Uterus (tissue), 4 donors: ENCODE results near the gene PIP4K2B. TPM values are rescaled to one million over a fixed set of nuclear protein-coding genes. Genes with fewer than 3 reads are reported as not detected.

Experiments used
- DNase-seq, 2 donors: peaks; one replicate each; pipeline ENCODE4 v3.0.0-alpha.2; 2019 to 2020
- H3K27ac ChIP-seq, 2 donors: fragments of 200-600 bp; sonication (generic); 1 replicate in 1 of 2; 2 replicates in 1 of 2; pipeline ENCODE4 v1.5.1; 2016 to 2018
- H3K27me3 ChIP-seq, 2 donors: fragments of 200-600 bp; sonication (generic); one replicate each; pipeline ENCODE4 v1.5.1; 2018 to 2019; ENCODE audit warnings: control low read depth in 1 of 2
- H3K36me3 ChIP-seq, 2 donors: fragments of 200-600 bp; sonication (generic); one replicate each; pipeline ENCODE4 v1.5.1; 2019; ENCODE audit warnings: control low read depth in 1 of 2
- H3K4me1 ChIP-seq, 2 donors: fragments of 200-600 bp; sonication (generic); one replicate each; pipeline ENCODE4 v1.5.1; 2018 to 2019; ENCODE audit warnings: control low read depth in 1 of 2
- H3K4me3 ChIP-seq, 2 donors: fragments of 200-600 bp; sonication (generic); 1 replicate in 1 of 2; 2 replicates in 1 of 2; pipeline ENCODE4 v1.5.1; 2018 to 2019; ENCODE audit warnings: mild to moderate bottlenecking in 1 of 2
- H3K9me3 ChIP-seq, 2 donors: fragments of 200-600 bp; sonication (generic); one replicate each; pipeline ENCODE4 v1.5.1; 2019; ENCODE audit warnings: control low read depth in 1 of 2
- POLR2A ChIP-seq, 2 donors: fragments of 450-650 bp; IDR thresholded peaks; one replicate each; pipeline ENCODE4 v1.6.1; 2016; ENCODE audit warnings: antibody characterized with exemption in 2 of 2, mild to moderate bottlenecking in 1 of 2, moderate library complexity in 1 of 2
- intact Hi-C: fragments of 100-400 bp; cut with DNase I; formaldehyde crosslinking; loops from one replicate; pipeline ENCODE4 v1.15.1; 2023; ENCODE audit warnings: low total_unique reads
- total RNA-seq, 4 donors: library from RNA; depleted of rRNA in 3 of 4; stranded (reverse); fragments of >200 nt in 3 of 4; gene quantifications; one replicate each; pipeline versions ENCODE4 v1.1.0 to v1.2.4, GENCODE V29; 2014 to 2023
- TF ChIP-seq, protein P1 (sequence below), 4 experiments: fragments of 200-600 bp in 2 of 4; fragments of 450-650 bp in 2 of 4; sonication (generic) in 2 of 4; IDR thresholded peaks; one replicate each; pipeline ENCODE4 v1.5.1; 2016 to 2019; ENCODE audit warnings: antibody characterized with exemption in 4 of 4, mild to moderate bottlenecking in 2 of 4, moderate library complexity in 1 of 4
- donor health status: DM: yes; HTN: yes; CAD: no.

Gene PIP4K2B
- total RNA-seq, 4 donors from 2014 or later: 23.2 to 89.5 (median 42.3) TPM

DNA sequence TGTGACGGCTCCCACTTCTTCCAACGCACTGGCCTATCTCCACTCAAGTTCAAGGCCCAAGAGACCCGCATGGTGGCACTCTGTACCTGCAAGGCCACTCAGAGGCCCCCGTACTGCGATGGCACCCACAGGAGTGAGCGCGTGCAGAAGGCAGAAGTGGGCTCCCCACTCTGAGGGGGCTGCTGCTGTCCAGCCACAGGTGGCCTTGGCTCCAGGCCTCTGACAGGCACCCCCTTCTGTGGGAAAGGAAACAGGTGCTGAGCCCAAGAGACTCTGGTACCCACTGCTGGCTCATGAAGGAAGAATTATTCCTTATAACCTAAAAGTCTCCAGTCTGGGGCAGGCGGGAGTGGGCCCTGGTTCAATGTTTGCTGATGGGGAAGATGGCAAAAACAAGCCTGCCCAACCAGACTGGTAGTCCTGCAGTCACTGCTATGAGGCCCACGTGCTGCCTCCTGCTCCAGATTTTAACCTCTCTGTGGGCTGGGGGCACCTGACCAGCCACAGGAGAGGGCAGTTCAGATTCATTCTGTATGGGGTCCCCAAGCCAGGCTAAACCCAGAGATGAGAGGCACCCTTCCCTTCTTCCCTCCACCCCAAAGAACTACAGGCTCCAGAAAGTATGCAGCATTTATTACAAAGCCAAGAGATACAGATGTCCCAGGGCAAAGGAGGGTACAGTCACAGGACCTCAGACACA is 65.9 kb downstream of the PIP4K2B start:
- intact Hi-C loops: no loop called here
- Histone ChIP-seq H3K27ac (no peak overlapping the region), H3K4me1 (no peaks in the 10 kb centered on the region), H3K9me3 (no peaks in the 10 kb centered on the region), H3K36me3 (no peaks in the 10 kb centered on the region), H3K27me3 (no peaks in the 10 kb centered on the region), H3K4me3 (no peak overlapping the region)
- DNase-seq: no peak
- no peak for TF ChIP-seq POLR2A (IDR thresholded peaks at IDR 0.05)
- TF ChIP-seq, protein P1, sequence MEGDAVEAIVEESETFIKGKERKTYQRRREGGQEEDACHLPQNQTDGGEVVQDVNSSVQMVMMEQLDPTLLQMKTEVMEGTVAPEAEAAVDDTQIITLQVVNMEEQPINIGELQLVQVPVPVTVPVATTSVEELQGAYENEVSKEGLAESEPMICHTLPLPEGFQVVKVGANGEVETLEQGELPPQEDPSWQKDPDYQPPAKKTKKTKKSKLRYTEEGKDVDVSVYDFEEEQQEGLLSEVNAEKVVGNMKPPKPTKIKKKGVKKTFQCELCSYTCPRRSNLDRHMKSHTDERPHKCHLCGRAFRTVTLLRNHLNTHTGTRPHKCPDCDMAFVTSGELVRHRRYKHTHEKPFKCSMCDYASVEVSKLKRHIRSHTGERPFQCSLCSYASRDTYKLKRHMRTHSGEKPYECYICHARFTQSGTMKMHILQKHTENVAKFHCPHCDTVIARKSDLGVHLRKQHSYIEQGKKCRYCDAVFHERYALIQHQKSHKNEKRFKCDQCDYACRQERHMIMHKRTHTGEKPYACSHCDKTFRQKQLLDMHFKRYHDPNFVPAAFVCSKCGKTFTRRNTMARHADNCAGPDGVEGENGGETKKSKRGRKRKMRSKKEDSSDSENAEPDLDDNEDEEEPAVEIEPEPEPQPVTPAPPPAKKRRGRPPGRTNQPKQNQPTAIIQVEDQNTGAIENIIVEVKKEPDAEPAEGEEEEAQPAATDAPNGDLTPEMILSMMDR (IDR thresholded peaks at IDR 0.05): no peak

DNA sequence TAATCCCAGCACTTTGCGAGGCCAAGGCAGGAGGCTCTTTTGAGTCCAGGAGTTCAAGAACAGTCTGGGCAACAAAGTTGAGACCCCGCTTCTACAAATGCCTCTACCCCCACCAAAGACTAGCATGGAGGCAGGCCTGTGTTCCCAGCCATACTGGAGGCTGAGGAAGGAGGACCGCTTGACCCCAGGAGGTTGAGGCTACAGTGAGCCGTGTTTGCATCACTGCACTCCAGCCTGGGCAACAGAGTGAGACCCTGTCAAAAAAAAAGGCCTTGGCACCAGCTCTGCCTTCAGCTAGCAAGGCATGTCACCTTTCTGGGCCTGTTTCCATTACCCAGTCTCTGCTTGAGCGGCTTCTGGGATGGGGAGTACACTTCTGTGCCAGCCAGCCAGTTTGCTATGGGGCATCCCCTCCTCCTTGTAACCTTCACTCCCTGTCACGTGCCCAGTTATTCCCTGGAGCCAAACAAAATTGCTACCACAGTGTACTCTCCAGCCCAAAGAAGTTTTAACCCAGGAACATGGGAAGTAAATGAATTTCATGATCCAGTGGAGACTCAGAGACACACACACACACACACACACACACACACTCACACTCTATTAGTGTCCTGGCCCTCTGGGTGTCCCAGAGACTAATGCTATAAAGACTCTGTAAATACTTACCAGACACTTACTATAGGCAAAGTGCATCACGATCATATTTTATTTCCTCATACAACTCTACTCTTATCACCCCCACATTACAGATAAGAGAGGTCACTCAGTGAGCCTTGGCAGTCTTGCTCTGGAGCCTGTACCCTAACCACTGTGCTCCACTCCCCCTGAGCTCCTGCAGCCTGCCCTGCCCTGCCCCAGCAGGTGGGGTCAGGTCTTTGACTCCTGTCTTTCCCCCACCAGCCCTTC is 66.7 kb downstream of the PIP4K2B start:
- no peak overlapping the region for H3K4me3 ChIP-seq
- H3K27ac ChIP-seq: no peak overlapping the region
- DNase-seq: no peak
- no peaks in the 10 kb centered on the region for H3K4me1 ChIP-seq
- H3K36me3 ChIP-seq: no peaks in the 10 kb centered on the region
- TF ChIP-seq, protein P1 (IDR thresholded peaks at IDR 0.05): no peak
- intact Hi-C loops: no loop called here
- no peaks in the 10 kb centered on the region for H3K27me3 ChIP-seq
- H3K9me3 ChIP-seq: no peaks in the 10 kb centered on the region

DNA sequence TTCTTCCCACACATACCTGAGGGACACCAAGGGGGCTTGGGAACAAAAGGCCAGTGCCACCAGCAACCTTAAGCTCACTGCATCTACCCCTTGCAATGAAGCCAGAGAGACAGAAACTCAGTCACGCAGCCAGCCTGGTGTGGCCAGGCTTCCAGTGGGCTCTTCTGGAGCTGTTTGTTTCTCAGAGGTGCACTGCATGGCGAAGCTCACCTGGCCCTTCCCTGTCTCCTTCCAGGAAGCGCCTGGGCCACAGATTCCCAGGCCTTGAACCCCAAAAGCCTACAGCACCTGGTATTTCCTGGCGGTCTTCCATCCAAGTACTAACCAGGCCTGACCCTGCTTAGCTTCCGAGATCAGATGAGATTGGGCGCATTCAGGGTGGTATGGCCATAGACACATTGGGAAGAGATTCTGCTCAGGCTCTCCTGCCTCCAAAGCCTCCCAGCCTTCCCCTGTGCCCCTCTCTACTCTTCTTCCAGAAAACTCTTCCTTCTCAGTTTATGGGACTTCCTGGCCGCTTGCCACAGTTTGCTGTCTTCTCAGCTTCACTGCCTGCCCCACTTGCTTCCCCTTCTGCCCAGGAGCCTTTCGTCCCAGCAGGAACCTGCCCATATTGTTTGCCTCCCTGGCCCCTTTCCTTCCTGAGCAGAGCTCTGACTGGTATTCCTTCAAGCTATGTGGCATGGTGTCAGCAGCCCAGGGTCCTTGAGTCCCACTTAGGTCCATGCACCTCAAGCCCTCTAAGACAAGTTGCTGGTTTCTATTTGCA is 67.6 kb downstream of the PIP4K2B start:
- intact Hi-C loops: no loop called here
- TF ChIP-seq, protein P1 (IDR thresholded peaks at IDR 0.05): no peak
- TF ChIP-seq POLR2A (IDR thresholded peaks at IDR 0.05): no peak
- H3K27ac ChIP-seq: peak overlapping the region; percentile 85 to 93
- H3K9me3 ChIP-seq: no peaks in the 10 kb centered on the region
- H3K36me3 ChIP-seq: no peaks in the 10 kb centered on the region
- DNase-seq: no peak
- H3K27me3 ChIP-seq: no peaks in the 10 kb centered on the region
- H3K4me1 ChIP-seq: no peaks in the 10 kb centered on the region
- H3K4me3 ChIP-seq: no peak overlapping the region

DNA sequence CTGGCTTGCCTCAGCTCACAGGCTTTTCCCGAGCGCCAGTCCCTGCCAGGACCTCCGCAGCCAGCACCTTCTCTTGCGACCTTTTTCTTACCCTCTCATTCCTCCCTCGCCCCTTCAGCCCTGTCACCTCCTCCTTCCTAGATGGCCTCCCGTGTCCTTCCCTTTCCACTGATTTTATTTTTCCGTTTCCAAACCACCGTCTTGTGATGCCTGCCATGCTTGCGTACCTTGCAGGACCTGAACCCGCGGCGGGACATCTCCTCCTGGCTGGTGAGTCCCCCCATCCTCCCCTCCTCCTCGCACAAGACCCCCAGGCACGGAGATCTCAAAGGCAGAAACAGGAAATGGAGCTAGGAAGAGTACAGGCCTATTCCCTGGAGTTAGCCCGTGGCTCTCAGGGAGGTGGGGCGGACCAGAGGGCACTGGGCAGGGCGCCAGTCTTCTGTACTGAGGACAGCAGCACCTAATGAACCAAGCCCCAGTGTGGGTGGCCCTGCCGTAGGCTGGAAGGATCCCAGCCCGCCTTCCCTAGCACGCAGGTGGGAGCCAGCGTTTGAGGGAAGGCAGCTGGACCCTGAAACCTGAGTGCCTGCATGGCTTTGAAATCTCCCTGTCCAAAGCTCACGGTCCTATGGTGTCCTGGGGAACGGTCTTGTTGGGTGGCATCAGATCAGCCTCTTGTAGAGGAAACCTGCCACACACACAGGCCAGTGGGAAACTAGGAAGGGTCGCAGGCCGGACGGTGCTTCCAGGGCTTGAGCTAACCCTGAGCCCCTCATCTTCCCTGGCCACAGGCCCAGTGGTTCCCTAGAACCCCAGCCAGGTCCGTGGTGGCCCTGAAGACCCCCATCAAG is 68.6 kb downstream of the PIP4K2B start:
- no peaks in the 10 kb centered on the region for H3K36me3 ChIP-seq
- peak overlapping the region; percentile 85 to 93 for H3K27ac ChIP-seq
- no peaks in the 10 kb centered on the region for H3K4me1 ChIP-seq
- TF ChIP-seq, protein P1 (IDR thresholded peaks at IDR 0.05): no peak
- intact Hi-C loops: no loop called here
- DNase-seq: peak; percentile 70 to 78
- no peaks in the 10 kb centered on the region for H3K27me3 ChIP-seq
- peak overlapping the region; percentile 60 to 92 for H3K4me3 ChIP-seq
- no peaks in the 10 kb centered on the region for H3K9me3 ChIP-seq
